HG03025 (cell line): ENCODE measurements around the gene HSD17B2.
"Not testable (repeated sequence)": the region's sequence is repeated elsewhere in the genome, so short reads cannot be mapped to it uniquely, and the experiment has no call there.

Experiments used
- ATAC-seq: cut with Tn5 transposase; IDR thresholded peaks from one replicate; pipeline ENCODE4 v1.9.1; 2021; ENCODE audit warnings: mild to moderate bottlenecking, moderate library complexity; ENCODE audit not compliant: unreplicated experiment, low FRiP score

HSD17B2 gene

DNA sequence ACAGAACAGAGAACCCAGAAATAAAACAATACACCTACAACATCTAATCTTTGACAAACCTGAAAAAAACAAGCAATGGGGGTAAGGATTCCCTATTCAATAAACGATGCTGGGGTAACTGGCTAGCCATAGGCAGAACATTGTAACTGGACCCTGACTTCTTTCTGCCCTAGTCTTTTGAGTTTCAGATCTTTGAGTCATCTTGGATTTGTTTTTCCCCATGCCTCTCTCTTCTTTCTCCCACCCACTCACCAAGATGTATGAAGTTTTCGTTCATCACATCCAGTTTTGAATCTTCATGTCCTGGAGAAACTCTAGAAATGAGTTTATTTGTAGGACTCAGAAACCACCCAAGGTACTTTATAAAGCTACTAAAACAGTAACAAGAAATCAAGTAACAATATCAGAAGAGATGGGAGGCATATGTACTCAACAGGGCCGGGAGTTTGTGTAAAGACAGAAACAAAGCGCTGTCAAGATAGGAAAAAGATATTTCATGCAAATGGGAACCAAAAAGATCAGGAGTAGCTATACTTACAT, 39.0 kb downstream of the HSD17B2 start:
- ATAC-seq, result no peak

GRCh38 chr16:82078125-82078524, 43.1 kb downstream of the HSD17B2 start:
- ATAC-seq, result no peak

DNA sequence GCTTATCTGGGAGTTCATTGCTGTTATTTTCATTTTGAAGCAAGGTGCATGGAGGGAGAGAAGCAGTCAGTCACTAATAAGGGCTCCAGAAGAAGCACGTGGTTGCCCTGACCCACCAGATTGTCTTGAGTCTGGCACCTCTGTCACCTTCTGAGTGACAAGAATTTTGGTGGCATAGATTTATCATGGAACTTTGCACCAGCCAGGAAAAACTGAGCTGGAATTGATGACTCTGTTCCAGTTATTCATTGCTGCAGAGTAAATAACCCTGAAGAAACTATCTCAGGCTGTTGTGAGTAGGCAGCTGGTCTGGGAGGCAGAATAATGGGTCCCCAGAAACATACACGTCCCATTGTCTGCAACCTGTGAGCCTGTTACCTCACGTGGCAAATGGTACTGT, 44.8 kb downstream of the HSD17B2 start:
- ATAC-seq, result no peak

DNA sequence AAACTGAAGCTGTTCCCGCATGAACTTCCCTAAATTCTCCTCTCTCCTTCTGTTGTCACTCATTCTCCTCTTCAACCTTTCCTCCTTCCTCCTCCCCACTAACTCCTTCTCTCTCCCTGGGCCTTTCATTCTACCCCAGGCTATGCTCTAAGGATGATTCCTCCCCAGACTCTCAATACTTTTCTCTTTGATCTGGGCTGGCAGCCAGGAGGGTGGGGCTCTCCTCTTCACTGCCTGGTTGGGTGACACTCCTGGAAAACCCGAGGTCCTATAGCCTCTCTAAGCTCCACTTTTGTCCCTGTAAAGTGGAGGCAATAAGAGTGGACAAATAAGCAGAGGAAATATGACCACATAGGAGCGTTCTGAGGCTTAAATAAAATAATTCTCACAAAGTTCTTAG, 46.2 kb downstream of the HSD17B2 start:
- ATAC-seq, result no peak

- ATAC-seq, result no peak
Observed at GRCh38 chr16:82082097-82082496, 47.0 kb downstream of the HSD17B2 start.

- peak; percentile 72 for ATAC-seq
Observed at GRCh38 chr16:82082543-82083244, 47.6 kb downstream of the HSD17B2 start.

DNA sequence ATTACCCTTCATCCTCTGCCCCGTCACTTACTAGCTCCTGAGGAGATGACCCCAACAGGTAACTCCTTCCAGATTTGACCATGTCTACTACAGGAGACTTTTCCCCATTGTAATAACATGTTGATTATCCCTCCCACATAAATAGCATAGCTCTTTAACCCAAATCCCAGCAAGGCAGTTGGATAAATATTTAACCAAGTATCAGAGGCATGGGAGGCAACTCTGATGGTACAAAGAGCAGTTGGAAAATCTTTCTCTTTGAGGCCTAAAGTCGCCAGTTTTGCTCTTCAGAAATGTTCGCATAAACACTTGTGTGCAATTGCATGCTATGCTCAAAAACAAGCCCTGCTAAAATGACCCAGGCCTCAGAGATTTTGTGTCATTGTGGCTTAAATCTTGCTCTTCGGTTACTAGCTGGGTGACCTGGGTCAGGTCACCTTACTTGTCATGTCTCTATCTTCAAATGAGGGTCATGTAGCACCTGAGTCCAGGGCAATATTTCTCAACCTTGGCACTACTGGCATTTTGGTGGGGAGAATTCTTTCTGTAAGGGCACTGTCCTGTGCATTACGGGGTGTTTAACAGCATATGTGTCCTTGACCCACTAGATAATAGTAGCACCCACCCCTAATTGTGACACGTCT, 48.8 kb downstream of the HSD17B2 start:
- ATAC-seq, result no peak

DNA sequence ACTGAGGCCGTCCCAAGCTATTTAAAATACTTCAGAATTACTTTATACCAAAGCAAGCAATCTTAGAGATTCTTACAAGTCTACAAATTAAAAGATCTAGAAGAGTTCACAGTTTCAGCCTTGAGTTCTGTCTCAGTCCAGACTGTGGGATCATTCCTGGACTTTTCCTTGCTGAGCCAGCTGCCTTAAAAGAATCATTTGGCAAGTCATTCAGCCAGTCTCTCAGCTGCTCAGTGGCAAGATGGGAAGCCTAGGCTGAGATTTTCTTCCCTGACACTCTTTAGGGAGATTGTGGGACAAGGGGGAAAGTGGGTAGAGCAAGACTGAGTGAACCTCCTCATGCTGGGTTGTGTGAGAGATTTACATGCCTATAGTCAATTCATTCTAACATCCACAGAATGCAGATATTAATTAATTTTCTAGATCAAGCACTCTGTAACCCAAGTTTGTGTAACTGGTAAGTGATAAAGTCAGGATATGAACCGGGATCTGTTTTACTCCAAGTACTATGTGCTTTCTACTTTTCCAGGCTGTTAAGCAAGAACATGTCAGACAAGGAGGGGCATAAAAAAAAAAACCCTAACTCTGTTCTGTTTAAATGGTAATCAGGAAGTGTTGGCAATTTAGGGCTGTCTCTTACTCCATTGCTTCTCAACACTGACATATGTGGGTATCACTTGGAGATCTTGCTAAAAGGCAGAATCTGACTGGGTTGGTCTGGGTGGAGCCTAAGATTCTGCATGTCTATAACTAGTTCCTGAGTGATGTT, 50.1 kb downstream of the HSD17B2 start:
- no peak for ATAC-seq

GRCh38 chr16:82088483-82088882, 53.4 kb downstream of the HSD17B2 start:
- ATAC-seq, result no peak

GRCh38 chr16:82091241-82091640, 56.2 kb downstream of the HSD17B2 start:
- ATAC-seq, result no peak

GRCh38 chr16:82092711-82093110, 57.7 kb downstream of the HSD17B2 start:
- ATAC-seq, result no peak

DNA sequence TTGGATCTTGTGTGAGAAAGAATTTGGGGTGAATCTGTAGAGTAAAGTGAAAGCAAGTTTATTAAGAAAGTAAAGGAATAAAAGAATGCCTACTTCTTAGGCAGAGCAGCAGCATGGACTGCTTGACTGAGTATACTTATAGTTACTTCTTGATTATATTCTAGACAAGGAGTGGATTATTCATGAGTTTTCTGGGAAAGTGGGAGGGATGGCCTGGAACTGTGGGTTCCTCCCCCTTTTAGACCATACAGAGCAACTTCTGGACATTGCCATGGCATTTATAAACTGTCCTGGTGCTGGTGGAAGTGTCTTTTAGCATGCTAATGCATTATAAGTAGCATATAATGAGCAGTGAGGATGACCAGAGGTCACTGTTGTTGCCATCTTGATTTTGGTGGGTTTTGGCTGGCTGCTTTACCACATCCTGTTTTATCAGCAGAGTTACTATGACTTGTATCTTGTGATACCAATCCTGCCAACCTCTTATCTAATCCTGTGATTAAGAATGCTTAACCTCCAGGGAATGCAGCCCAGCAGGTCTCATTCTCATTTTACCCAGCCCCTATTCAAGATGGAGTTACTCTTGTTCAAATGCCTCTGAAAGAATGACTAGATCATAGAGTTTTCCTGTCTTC, 58.7 kb downstream of the HSD17B2 start:
- ATAC-seq, result no peak

GRCh38 chr16:82094942-82095540, 60.0 kb downstream of the HSD17B2 start:
- no peak for ATAC-seq

GRCh38 chr16:82096641-82097040, 61.6 kb downstream of the HSD17B2 start:
- ATAC-seq, result no peak

DNA sequence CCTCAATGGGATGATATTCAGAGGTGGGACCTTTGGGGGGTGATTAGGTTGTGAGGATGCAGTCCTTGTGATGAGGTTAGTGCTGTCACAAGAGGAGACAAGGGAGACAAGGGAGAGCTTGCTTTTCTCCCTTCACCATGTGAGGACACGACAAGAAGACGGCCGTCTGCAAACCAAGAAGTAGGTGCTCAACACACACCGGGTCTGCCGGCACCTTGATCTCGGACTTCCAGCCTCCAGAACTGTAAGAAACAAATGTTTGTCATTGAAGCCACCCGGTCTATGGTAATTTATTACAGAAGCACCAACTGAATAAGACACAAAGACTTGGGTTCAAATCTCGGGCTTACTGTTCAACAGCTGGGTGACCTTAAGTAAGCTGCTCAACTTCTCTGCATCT, 70.1 kb downstream of the HSD17B2 start:
- no peak for ATAC-seq

- no peak for ATAC-seq
Observed at GRCh38 chr16:82108100-82108499, 73.0 kb downstream of the HSD17B2 start.

- no peak for ATAC-seq
Observed at GRCh38 chr16:82108774-82109173, 73.7 kb downstream of the HSD17B2 start.

GRCh38 chr16:82109266-82109665, 74.2 kb downstream of the HSD17B2 start:
- not testable (repeated sequence) for ATAC-seq

- ATAC-seq, result no peak
Observed at GRCh38 chr16:82111944-82112343, 76.9 kb downstream of the HSD17B2 start.

DNA sequence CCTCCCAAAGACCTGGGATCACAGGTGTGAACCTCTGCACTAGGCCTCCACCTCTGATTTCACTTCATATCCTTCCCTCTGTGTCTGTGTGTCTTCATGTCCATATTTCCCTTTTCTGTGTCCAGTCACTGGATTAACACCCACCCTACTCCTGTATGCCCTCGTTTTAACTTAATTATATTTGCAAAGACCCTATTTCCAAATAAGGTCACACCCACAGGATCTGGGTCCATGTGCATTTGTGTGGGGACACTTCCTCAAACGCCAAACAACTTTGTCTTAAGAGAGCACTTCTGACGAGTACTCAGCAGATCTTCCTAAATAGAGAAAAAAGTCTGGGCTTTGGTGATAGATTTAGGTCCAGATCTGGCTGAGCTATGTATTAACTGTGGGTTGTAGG, 78.7 kb downstream of the HSD17B2 start:
- no peak for ATAC-seq
